T-helper 2 cell (primary cell): ENCODE data around the gene TEKTIP1.
"Not testable (repeated sequence)": the region's sequence is repeated elsewhere in the genome, so short reads cannot be mapped to it uniquely, and the experiment has no call there.

Source experiments
- DNase-seq, 5 experiments: peaks; one replicate each; pipeline versions ENCODE4 v3.0.0 to v3.0.0-alpha.2; 2012 to 2022

TEKTIP1 gene

GRCh38 chr19:3508121-3508661 lies 30.8 kb upstream of the TEKTIP1 start:
- DNase-seq: not testable (repeated sequence)

- DNase-seq: no peak
These were observed 30.0 kb upstream of the TEKTIP1 start for GRCh38 chr19:3508771-3509535.

- no peak for DNase-seq
These were observed 29.4 kb upstream of the TEKTIP1 start for GRCh38 chr19:3509566-3509989.

- no peak for DNase-seq
These were observed 28.2 kb upstream of the TEKTIP1 start for GRCh38 chr19:3510727-3511126.

- no peak for DNase-seq
These were observed 27.3 kb upstream of the TEKTIP1 start for GRCh38 chr19:3511506-3512251.

- no peak for DNase-seq
These were observed 26.3 kb upstream of the TEKTIP1 start for GRCh38 chr19:3512562-3513228.

- DNase-seq: no peak
These were observed 25.5 kb upstream of the TEKTIP1 start for GRCh38 chr19:3513229-3514140.

GRCh38 chr19:3514930-3515329 lies 24.0 kb upstream of the TEKTIP1 start:
- no peak for DNase-seq

GRCh38 chr19:3515891-3516422 lies 23.0 kb upstream of the TEKTIP1 start:
- DNase-seq: no peak

- DNase-seq: peak in 3 of 5 experiments; percentile 25 to 87 (median 62)
These were observed 22.2 kb upstream of the TEKTIP1 start for GRCh38 chr19:3516675-3517207.

GRCh38 chr19:3517638-3518037 lies 21.3 kb upstream of the TEKTIP1 start:
- no peak for DNase-seq

- DNase-seq: no peak
These were observed 20.7 kb upstream of the TEKTIP1 start for GRCh38 chr19:3518255-3518654.

GRCh38 chr19:3518659-3519058 lies 20.3 kb upstream of the TEKTIP1 start:
- no peak for DNase-seq

GRCh38 chr19:3519126-3519525 lies 19.8 kb upstream of the TEKTIP1 start:
- no peak for DNase-seq

- DNase-seq: no peak
These were observed 18.5 kb upstream of the TEKTIP1 start for GRCh38 chr19:3520166-3521103.

GRCh38 chr19:3521104-3521445 lies 17.9 kb upstream of the TEKTIP1 start:
- no peak for DNase-seq

GRCh38 chr19:3522421-3523360 lies 16.3 kb upstream of the TEKTIP1 start:
- no peak for DNase-seq

- DNase-seq: no peak
These were observed 15.5 kb upstream of the TEKTIP1 start for GRCh38 chr19:3523361-3524077.
